HG03432 (cell line): Measurements from ENCODE around the gene TSSC4.

Experiments
- ATAC-seq: cut with Tn5 transposase; IDR thresholded peaks from one replicate; pipeline ENCODE4 v1.9.1; 2021; ENCODE audit warnings: mild to moderate bottlenecking, moderate library complexity; ENCODE audit not compliant: unreplicated experiment

TSSC4 gene

DNA sequence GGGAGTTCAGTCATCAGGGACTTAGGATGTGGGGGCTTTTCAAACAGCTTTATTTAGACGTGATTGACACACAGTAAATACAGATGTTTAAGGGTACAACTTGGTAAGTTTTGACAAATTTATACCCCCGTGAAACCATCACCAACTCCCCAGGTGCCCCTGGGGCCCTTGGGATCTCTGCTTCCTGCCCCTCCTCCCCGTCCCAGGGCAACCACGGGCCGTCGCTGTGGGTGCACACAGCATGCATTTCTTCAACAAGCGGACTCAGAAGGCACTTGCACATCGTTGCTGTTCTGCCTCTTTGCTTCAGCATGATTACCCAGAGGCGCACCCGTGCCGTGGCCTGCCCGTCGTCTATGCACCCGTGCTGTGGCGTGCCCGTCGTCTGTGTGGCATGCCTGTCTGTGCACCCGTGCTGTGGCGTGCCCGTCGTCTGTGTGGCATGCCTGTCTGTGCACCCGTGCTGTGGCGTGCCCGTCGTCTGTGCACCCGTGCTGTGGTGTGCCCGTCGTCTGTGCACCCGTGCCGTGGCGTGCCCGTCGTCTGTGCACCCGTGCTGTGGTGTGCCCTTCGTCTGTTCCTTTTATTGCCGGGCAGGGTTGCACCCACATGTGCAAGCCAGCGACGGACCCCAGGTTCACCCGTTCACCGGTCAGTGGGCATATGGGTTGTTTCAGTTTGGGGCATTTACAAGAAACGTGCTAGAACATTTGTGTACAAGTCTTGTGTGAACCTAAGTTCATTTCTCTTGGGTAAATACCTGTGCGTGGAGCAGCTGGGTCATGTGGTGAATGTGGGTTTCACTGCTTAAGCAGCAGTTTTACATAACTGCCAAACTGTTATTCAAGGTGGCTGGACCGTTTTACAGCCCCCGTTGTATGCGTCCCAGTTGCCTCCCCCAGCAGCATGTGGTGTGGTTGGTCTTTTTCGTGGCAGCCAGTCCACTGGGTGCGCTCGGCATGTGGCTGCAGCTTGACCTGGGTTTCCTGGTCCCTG, 15.1 kb upstream of the TSSC4 start:
- no peak for ATAC-seq

DNA sequence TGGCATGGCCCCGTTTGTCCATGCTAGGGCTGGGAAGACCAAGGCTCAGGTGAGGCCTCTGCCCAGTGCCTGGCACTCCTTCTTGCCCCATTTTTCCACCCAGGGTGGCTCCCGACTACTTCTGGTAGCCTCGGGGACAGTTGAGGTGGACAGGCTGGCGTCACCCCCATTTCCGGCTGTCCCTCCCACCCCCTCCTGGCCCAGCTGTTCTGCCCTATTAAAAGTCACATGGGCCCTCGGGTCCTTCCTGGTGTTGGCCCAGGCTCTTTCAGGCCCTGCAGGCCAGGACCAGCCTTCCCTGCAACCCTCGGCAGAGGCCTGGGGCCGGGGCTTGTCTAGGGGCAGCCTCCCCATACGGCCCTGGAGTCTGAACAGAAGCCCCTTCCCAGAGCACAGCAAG, 14.0 kb upstream of the TSSC4 start:
- ATAC-seq = no peak

DNA sequence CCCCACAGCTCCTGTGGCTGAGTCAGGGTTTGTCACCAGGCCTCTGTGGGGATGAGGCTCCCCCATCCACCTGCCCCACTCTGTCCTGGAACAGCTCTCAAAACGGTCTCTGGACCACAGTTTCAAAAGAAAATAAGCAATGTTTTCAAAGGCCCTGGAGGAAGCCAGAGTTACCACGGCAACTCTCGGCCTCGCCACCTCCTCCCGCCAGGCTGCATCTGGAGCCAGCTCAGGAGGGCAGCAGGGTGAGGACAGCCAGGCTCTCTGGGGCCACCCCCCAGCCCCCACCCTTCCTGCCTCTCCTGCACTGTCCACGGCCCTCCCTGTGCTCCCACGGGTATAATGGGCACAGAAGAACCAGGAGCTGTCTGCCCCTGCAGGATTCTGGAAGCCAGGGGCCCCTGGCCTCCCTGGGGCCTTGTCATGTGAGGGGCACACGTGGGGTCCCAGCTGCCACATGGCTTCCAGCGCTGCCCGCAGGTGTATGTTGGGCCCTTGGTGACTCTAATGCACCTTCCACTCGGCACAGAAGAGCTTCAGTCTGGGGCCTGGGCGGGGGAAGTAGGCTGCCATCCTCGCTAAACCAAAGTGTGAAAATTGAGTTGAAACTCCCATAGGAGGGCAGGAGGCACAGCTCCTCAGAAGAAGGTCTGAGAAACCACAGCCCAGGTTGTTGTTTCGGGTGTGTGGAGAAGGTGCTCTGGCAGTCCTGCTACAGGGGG, 13.1 kb upstream of the TSSC4 start:
- no peak for ATAC-seq

DNA sequence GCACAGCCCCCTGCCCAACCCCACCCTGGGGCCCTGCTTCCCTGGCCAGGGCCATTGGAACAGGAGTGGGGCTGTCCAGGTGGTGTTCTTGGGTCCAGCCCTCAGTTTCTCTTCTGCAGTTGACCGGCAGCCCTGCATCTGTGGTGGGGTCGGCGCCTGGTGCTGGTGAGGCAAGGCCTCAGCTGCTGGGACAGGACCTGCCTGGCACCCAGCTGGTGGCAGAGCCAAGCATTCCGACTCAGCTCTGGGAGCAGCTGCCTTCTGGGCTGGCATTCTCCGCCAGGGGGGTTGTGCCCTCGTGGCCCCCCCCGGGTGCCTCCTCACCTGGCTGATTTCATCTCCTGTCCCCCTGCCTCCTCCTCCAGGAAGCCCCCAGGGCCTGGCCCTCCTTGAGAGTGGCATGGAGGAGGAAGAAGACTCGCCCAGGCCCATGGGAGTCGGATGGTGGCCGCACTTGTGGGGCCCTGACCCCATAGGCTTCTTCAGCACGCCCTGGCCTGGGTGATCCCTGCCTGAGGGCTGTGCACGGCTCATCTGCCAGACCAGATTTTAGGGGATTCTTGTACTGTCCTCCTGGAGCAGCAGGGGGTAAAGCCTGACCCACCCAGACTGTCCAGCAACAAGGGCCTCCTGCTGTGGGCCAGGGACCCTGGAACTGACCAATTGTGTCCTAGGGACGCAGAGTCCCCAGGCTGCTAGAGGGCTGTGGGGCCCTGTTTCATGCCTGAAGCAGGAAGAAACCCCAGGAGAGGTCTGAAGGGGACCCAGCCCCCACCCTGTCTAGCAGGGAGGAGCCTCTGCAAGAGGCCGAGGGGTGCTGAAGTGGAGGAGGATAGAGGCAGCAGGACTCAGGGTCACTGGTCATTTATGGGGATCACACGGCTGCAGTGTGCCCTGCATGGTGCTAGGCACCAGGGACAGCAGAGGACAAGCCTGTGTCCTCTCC, 11.8 kb upstream of the TSSC4 start:
- ATAC-seq = no peak

DNA sequence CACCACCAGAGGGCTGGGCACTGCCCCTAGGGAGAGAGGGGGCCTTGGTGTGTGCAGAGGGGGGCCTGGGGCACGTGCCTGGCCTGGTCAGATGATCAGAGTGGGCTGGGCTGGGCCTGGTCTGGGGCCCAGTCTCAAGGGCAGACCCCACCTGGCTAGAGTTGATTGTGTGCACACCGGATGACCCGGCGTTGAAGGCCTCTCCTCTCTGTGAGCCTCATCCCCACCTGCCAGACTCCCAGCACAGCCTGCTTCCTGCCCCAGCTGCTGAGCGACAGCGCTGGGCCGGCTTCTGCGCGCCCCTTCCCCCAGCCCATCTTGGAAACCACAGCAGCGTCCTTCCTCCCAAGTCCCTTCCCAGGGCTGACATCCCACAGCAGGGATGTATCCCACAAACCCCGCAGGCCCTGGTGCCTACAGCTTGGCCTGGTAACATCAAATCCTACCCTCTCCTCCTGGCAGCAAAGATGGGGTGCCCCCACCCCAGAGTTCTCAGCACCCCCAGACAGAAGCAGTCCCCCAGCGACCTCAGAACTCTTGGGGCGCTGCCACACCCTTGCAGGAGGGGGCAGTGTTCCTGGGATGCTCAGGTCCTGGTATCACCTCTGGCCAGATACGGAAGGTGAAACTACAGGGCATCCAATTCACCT, 11.0 kb upstream of the TSSC4 start:
- no peak for ATAC-seq

DNA sequence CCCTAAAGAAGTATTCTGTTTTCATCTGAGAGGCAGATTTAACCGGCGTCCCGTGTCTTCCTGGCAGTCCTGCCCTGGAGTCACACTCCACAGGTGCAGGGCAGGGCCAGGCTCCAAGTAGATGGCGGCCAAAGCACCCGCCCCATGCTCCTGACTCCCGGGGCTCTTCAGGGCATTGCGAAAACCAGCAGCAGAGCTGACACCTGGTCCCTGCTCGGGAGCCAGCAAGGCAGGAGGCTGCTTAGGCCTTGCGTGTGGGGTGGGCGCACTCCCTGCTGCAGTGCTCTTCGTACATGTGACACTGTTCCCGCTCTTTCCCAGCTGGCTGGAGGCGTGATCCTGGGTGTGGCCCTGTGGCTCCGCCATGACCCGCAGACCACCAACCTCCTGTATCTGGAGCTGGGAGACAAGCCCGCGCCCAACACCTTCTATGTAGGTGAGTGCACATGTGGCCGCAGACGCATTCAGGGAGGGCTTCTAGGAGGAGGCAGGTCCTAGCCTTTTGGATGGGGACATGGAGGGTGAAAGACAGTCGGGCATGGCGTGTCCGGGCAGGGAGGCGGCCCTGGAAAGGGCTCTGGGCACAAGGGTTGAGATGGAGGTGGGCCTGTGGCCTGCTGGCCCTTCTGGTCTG, 10.3 kb upstream of the TSSC4 start:
- no peak for ATAC-seq

DNA sequence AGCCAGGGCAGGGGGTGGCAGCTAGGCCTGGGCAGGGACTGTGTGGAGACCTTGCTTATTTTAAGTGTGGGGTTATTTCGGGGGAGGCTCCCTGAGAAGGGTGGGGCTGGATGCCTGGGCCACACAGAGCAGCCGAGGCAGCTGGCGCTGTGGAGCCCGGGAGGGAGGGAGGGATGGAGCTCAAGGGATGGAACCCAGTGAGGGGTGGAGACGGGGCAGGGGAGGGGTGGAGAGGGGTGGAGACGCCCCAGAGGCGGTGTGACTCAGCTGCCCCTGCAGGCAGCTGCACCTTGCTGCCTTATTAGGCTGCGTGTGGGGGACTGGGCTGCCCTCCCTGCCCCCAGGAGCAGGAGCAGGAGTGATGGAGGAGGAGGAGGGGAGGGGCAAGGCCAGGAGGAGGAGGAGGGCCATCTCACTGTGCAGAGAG, 9.8 kb upstream of the TSSC4 start:
- ATAC-seq = no peak

DNA sequence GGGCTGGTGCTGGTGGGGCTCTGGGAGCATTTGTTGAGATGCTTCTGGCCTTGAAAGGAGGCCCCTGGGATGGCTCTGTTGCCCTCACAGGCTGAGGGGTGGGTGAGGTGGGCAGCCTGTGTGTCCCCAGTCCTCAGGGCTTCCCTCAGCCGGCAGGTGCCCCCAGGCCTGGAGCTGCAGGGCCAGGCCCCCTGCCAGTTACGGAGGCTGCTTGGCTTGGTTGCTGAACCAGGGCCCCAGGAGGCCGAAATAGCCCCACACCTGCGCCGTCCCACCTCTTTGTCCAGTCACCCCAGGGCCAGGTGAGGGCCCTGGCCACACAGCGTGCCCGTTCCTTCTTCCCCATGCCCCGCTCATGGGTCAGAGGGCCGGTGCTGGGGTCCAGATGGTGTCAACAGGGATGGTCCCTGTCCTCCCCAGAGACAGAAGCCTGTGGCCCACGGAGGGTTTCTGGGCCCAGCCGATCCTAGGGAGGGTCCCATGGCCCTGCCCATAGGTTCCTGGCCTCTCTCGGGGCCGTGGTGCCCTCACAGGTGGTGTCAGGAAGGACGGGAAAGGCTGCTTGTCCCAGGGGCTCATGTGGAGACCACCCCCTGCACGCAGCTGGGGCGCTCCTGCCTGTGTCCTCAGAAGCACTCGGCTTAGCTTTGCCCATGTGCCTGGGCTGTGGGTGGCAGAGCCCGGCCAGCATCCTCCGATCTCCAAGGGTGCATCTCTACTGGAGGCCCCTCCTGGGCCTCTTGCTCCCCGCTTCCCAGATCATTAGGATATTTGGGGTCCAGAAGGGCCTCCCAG, 9.2 kb upstream of the TSSC4 start:
- no peak for ATAC-seq

DNA sequence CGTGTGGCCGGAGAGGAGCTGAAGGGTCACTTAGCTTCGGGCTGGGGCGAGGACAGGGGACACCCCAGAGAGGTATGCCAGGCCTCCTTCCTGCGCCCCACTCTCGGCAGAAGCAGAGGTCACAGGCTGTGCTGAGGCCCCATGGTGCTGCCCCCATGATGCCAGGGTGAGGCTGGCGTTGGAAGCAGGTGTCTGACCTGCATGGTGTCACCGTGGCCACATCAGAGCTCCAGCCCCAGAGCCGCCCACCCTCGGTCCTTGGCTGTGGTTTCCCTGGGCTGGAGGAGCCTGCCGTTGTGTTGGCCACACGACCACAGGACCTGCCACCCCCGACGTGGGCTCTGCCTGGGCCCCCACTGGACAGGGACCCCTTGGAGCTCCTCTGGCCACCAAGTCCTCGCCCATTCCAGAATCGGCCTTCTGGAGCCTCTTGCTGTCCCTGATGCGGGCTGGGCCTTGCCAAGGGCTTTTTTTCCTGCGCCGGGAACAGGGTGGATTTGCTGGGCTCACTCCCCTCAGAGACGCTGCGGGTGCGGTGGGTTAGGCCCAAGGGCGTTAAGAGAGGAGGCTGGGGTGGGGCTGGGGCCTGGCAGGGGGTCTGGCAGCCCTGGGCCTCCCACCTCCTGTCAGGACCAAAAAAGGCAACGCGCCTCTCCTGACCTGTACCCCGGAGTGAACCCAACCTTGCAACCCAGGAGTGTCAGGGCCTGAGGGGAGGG, 8.2 kb upstream of the TSSC4 start:
- ATAC-seq = no peak

DNA sequence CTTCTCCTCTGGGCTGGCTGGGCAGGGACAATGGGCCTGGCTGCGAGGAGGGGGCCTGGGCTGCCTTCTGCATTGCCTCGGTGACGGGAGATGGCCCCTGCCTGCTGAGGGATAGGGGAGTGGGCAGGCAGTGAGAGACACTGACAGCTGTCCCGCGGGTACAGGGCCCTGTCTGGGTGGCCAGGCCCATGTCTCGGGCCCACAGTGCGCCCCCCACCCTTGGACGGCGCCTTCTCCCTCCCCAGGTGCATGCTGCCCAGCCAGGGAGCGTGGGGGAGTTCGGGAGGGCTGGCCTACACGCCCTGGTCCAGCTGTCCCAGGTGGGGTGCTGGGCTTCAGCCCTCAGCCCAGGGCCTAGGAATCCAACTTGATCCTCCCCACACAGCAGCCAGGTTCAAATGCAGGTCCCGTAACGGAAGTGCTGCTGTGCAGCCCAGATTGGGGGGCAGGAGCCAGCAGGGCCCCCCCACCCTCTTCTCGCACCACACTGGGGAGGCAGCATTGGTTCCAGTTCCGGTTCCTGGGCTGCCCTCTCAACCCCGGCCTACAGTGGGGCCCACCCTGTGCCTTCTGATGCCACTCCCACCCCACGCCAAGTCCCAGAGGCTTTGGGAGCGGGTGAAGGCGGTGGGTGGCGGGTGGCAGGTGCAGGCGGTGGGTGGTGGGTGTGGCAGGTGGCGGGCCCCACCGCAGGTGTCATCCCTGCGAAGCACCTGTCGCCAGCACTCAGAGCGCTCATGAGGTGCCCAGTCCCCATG, 7.3 kb upstream of the TSSC4 start:
- no peak for ATAC-seq

DNA sequence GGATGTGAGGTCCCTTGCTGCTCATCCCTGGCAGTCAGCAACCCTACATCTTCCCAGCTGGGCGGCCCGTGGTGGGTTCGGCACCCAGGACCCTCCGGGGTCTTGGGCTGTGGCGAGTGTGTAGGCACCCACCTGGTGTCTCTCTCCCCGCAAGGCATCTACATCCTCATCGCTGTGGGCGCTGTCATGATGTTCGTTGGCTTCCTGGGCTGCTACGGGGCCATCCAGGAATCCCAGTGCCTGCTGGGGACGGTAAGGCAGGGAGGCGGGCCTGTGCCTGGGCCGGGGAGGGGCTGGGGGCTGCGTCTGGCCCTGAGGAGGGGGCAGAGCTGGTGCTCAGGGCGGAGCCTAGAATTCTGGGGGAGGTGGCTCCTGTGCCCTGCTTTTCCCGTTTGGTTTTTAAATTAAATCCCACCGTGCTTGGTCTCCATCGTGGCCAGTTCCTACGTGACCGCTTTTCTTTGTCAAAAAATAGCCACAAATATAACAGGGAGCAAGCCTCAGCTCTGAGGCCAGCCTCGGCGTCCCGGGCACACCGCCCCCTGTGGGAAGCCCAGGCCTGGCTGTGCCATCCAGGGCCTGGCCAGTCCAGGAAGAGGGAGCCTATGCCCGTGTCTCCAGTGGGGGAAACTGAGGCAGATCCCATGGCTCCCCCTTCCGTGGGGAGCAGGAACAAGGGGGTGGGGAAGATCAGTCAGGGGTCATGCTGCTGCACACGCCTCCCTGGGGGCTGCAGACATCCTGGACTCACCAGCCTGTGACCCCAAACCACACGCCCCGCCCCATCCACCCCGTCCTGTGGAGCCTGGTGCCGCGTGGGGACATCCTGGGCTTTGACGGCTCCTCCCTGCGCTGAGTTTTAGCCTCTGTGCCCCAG, 6.4 kb upstream of the TSSC4 start:
- no peak for ATAC-seq

DNA sequence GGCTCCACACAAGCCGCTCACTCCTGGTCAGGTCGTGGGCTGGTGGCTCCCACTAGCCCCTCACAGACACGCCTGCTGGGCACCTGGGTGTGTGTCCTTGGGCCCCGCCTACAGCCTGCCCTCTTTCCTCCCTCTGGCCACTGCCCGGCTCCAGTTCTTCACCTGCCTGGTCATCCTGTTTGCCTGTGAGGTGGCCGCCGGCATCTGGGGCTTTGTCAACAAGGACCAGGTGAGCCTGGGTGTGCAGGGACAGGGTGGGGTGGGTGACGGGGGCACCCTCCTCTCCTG, 5.8 kb upstream of the TSSC4 start:
- no peak for ATAC-seq

DNA sequence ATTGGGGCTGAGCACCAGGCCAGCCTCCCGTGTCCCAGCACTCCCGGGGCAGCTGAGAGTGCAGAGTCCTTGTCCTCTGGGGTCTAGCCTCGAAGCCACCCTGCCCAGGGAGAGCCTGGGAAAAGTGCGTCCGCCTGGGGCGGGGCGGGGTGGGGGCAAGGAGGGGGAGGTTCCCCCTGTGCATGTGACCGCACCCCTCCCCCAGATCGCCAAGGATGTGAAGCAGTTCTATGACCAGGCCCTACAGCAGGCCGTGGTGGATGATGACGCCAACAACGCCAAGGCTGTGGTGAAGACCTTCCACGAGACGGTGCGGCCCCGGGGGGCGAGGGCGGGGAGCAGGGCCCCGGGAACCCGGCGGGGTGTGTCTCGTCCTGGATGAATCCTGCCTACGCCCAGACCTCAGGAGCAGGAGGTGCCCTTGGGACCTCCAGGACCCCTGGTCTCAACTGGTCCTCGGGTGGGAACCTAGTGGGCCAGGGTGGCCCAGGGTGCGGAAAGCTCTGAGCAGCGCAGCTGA, 5.3 kb upstream of the TSSC4 start:
- no peak for ATAC-seq

DNA sequence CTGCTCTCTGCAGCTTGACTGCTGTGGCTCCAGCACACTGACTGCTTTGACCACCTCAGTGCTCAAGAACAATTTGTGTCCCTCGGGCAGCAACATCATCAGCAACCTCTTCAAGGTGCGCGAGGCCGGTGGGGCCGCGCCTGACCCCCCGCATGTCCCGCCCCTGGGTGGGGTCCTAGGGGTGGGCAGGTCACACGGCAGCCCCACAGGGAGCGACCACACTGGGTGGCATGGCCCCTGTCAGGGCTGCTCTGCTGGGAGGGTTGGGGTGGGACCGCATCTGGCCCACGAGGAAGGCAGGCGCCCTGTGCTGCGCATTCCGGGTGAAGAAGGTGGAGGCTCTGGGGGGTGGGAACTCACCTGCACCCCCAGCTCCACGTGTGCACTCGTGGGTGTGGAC, 4.7 kb upstream of the TSSC4 start:
- no peak for ATAC-seq

DNA sequence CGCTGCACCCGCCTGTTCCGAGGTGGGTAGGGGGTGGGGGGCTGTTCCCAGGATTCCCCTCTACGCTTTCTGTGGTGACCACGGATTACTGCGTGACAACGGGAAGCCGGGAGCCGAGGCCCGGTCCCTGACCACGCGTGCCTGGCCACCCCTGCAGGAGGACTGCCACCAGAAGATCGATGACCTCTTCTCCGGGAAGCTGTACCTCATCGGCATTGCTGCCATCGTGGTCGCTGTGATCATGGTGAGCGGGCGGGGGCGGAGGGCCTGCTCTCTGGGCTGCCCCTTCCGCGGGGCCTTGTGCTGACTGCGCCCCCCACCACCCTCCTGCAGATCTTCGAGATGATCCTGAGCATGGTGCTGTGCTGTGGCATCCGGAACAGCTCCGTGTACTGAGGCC, 4.1 kb upstream of the TSSC4 start:
- no peak for ATAC-seq

DNA sequence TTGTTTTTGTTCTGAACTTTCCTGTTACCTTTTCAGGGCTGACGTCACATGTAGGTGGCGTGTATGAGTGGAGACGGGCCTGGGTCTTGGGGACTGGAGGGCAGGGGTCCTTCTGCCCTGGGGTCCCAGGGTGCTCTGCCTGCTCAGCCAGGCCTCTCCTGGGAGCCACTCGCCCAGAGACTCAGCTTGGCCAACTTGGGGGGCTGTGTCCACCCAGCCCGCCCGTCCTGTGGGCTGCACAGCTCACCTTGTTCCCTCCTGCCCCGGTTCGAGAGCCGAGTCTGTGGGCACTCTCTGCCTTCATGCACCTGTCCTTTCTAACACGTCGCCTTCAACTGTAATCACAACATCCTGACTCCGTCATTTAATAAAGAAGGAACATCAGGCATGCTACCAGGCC, 3.5 kb upstream of the TSSC4 start:
- ATAC-seq = no peak
